VCaP (cell line): ENCODE results near the gene SRBD1.

Experiments
- H3K27ac ChIP-seq: fragments of 450-650 bp; 2 replicates; pipeline ENCODE4 v1.5.1; 2017
- TF ChIP-seq, protein P1 (sequence below): fragments of 450-650 bp; conservative IDR thresholded peaks from 2 replicates; pipeline ENCODE4 v1.5.1; 2017; ENCODE audit warnings: mild to moderate bottlenecking, moderate library complexity

Gene SRBD1

DNA sequence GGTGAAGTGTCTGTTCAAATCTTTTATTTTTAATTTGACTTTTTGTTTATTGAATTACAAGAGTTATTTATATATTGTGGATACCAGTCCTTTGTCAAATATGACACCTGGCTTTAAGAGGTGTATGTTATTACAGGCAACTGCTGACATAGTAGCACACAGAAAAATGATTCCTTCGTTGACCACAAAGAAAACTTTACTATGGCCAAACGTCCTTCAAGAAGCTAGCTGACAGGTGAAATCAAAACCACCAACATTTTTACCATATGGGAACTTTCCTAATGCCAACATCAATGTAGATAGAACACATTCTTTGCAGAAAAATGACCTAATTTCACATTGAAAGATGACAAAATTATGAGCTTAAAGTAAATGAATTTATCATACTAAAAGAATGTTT, 6.4 kb upstream of the SRBD1 start:
- TF ChIP-seq, protein P1, sequence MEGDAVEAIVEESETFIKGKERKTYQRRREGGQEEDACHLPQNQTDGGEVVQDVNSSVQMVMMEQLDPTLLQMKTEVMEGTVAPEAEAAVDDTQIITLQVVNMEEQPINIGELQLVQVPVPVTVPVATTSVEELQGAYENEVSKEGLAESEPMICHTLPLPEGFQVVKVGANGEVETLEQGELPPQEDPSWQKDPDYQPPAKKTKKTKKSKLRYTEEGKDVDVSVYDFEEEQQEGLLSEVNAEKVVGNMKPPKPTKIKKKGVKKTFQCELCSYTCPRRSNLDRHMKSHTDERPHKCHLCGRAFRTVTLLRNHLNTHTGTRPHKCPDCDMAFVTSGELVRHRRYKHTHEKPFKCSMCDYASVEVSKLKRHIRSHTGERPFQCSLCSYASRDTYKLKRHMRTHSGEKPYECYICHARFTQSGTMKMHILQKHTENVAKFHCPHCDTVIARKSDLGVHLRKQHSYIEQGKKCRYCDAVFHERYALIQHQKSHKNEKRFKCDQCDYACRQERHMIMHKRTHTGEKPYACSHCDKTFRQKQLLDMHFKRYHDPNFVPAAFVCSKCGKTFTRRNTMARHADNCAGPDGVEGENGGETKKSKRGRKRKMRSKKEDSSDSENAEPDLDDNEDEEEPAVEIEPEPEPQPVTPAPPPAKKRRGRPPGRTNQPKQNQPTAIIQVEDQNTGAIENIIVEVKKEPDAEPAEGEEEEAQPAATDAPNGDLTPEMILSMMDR = no peak
- H3K27ac ChIP-seq = no peak overlapping the region

GRCh38 chr2:45616658-45617411, 5.8 kb upstream of the SRBD1 start:
- H3K27ac ChIP-seq = no peak overlapping the region
- TF ChIP-seq, protein P1 = no peak

DNA sequence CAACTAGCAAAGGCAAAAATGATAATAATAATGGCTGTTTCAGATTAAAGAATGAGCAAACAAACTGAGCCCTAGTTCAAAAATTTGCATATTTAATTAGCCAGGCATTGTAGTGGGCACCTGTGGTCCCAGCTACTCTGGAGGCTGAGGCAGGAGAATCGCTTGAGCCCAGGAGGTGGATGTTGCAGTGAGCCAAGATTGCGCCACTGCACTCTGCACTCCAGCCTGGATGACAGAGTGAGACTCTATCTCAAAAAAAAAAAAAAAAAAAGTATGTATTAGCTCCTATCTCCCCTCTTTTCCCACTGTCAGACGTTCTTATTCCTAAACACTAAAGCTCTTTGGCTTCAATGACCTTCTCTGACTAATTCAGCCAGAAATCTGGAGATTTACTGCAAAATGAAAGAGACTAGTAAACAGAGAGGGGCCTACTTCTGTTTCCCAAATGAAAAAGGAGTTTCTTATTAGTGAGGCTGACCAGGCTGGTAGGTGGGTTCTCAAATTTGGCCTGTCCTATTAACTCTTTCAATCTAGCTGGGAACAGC, 3.9 kb upstream of the SRBD1 start:
- TF ChIP-seq, protein P1 = no peak
- no peak overlapping the region for H3K27ac ChIP-seq

GRCh38 chr2:45614330-45614729, 3.3 kb upstream of the SRBD1 start:
- H3K27ac ChIP-seq = no peak overlapping the region
- TF ChIP-seq, protein P1 = no peak

- no peak overlapping the region for H3K27ac ChIP-seq
- TF ChIP-seq, protein P1 = no peak
Observed at GRCh38 chr2:45612731-45613130, 1.7 kb upstream of the SRBD1 start.

- H3K27ac ChIP-seq = peak overlapping the region; percentile 90; the same call in 1 of the 2 replicates
- TF ChIP-seq, protein P1 = no peak
Observed at GRCh38 chr2:45612285-45612684, 1.2 kb upstream of the SRBD1 start.

DNA sequence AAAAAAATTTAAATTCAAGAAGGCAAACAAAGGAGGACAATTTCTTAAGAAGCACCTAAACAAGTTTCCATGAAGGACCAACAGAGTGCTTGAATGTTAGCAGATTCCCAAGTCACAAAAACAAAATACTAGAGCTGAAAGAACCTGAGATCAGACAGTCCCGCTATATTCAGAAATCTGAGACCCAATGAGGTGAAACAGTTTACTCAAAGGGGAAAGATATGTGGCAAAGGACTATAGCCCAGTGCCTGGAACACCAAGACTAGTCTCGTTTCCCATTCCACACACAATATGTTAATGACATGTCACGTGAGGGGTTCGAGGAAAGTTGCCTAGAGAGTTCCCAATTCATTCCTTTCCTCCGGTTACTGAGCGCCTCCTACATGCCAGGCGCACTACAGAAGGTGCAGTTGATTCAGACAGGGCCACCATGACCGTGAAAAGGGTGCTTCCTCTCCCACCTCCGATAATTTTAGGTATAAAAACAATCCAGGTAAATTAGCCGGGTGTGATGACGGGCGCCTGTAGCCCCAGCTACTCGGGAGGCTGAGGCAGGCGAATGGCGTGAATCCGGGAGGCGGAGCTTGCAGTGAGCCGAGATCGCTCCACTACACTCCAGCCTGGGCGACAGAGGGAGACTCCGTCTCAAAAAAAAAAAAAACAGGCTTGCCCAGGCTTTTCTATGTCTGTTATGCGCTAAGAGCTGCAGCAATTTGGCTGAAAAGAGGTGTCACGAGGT, 617 bp downstream of the SRBD1 start:
- peak overlapping the region; percentile 90 for H3K27ac ChIP-seq
- TF ChIP-seq, protein P1 = peak; percentile 61
